CD14-positive monocyte (primary cell): ENCODE measurements around the gene PTGES2. TPM values are rescaled to one million over a fixed set of nuclear protein-coding genes. Genes with fewer than 3 reads are reported as not detected.

Experiments used
- DNase-seq, 3 donors: peaks; one replicate each; pipeline ENCODE4 v3.0.0-alpha.2; 2011 to 2022
- H2AFZ ChIP-seq: 2 replicates; pipeline ENCODE4 v1.6.0; 2012; ENCODE audit warnings: mild to moderate bottlenecking, low read depth, low read length, inconsistent platforms; ENCODE audit not compliant: insufficient read depth, poor library complexity, severe bottlenecking
- H3K27ac ChIP-seq, 2 donors: 1 replicate in 1 of 2; 2 replicates in 1 of 2; pipeline ENCODE4 v1.5.1; 2012 to 2013; ENCODE audit warnings: low read length in 2 of 2, control low read depth in 1 of 2, inconsistent platforms in 1 of 2, low read depth in 1 of 2, mild to moderate bottlenecking in 1 of 2
- H3K27me3 ChIP-seq, 2 donors: one replicate each; pipeline versions ENCODE4 v1.6.0 to v1.6.1; 2011 to 2013; ENCODE audit warnings: low read length in 2 of 2; ENCODE audit not compliant: control insufficient read depth in 2 of 2, insufficient read depth in 2 of 2
- H3K36me3 ChIP-seq, 2 donors: replicated peaks in 1 of 2; 1 replicate in 1 of 2; 2 replicates in 1 of 2; pipeline versions ENCODE4 v1.5.1 to v1.6.1; 2012 to 2013; ENCODE audit warnings: low read length in 2 of 2, control low read depth in 1 of 2, inconsistent platforms in 1 of 2, mild to moderate bottlenecking in 1 of 2; ENCODE audit not compliant: insufficient read depth in 2 of 2, control insufficient read depth in 1 of 2
- H3K4me1 ChIP-seq, 2 donors: 1 replicate in 1 of 2; 2 replicates in 1 of 2; pipeline versions ENCODE4 v1.5.1 to v1.6.1; 2012 to 2013; ENCODE audit warnings: low read length in 2 of 2, control low read depth in 1 of 2, inconsistent platforms in 1 of 2, mild to moderate bottlenecking in 1 of 2, moderate library complexity in 1 of 2; ENCODE audit not compliant: insufficient read depth in 2 of 2, control insufficient read depth in 1 of 2
- H3K4me2 ChIP-seq: replicated peaks from 2 replicates; pipeline ENCODE3; 2012; ENCODE audit warnings: low read length, moderate library complexity, mild to moderate bottlenecking; ENCODE audit not compliant: poor library complexity, severe bottlenecking; ENCODE audit errors: extremely low read depth
- H3K4me3 ChIP-seq, 3 experiments: fragments of 200-600 bp in 1 of 3; sonication (generic) in 1 of 3; replicated peaks in 1 of 3; 1 replicate in 2 of 3; 2 replicates in 1 of 3; pipeline ENCODE4 v1.5.1; 2011 to 2013; ENCODE audit warnings: low read length in 3 of 3, mild to moderate bottlenecking in 3 of 3, control low read depth in 2 of 3, low read depth in 2 of 3, inconsistent platforms in 1 of 3, moderate library complexity in 1 of 3
- H3K79me2 ChIP-seq: 2 replicates; pipeline ENCODE4 v1.6.0; 2012; ENCODE audit warnings: mild to moderate bottlenecking, control low read depth, inconsistent platforms, low read length, moderate library complexity; ENCODE audit not compliant: insufficient read depth
- H3K9ac ChIP-seq: 2 replicates; pipeline ENCODE4 v1.6.0; 2017; ENCODE audit warnings: low read length, mild to moderate bottlenecking; ENCODE audit not compliant: insufficient read depth, poor library complexity, severe bottlenecking
- H3K9me3 ChIP-seq, 2 donors: replicated peaks in 1 of 2; 1 replicate in 1 of 2; 2 replicates in 1 of 2; pipeline versions ENCODE4 v1.5.1 to v1.6.1; 2012 to 2013; ENCODE audit warnings: low read length in 2 of 2, control low read depth in 1 of 2; ENCODE audit not compliant: control insufficient read depth in 1 of 2, insufficient read depth in 1 of 2
- H4K20me1 ChIP-seq: 2 replicates; pipeline ENCODE4 v1.6.0; 2012; ENCODE audit warnings: mild to moderate bottlenecking, low read length, control low read depth, moderate library complexity; ENCODE audit not compliant: insufficient read depth
- H3K27ac Mint-ChIP-seq, 7 donors: one replicate each; pipeline ENCODE4 v1.8.0; 2020; ENCODE audit warnings: mild to moderate bottlenecking in 7 of 7, mixed read lengths in 7 of 7, moderate library complexity in 6 of 7, inconsistent platforms in 2 of 7
- H3K27me3 Mint-ChIP-seq, 3 donors: one replicate each; pipeline ENCODE4 v1.8.0; 2021 to 2022; ENCODE audit warnings: low read depth in 3 of 3, mild to moderate bottlenecking in 3 of 3, mixed read lengths in 3 of 3, moderate library complexity in 3 of 3, inconsistent platforms in 1 of 3
- H3K36me3 Mint-ChIP-seq, 2 donors: one replicate each; pipeline ENCODE4 v1.8.0; 2020; ENCODE audit warnings: mixed read lengths in 2 of 2, inconsistent platforms in 1 of 2, mild to moderate bottlenecking in 1 of 2
- H3K4me1 Mint-ChIP-seq: one replicate; pipeline ENCODE4 v1.8.0; 2020; ENCODE audit warnings: mild to moderate bottlenecking, mixed read lengths
- H3K4me3 Mint-ChIP-seq, 2 donors: one replicate each; pipeline ENCODE4 v1.8.0; 2020; ENCODE audit warnings: mild to moderate bottlenecking in 2 of 2, mixed read lengths in 2 of 2, moderate library complexity in 1 of 2
- H3K9me3 Mint-ChIP-seq, 7 donors: one replicate each; pipeline ENCODE4 v1.8.0; 2020 to 2022; ENCODE audit warnings: mixed read lengths in 7 of 7, mild to moderate bottlenecking in 6 of 7, moderate library complexity in 6 of 7, inconsistent platforms in 2 of 7
- CTCF ChIP-seq: fragments of 200-600 bp; IDR thresholded peaks from one replicate; pipeline ENCODE4 v1.8.0; 2022; ENCODE audit warnings: antibody characterized with exemption, mild to moderate bottlenecking
- WGBS: methylation state at CpG from one replicate; pipeline ENCODE4 v1.1.5; 2013; ENCODE audit warnings: missing lambda C conversion rate; ENCODE audit not compliant: insufficient coverage; 5-methylcytosine and 5-hydroxymethylcytosine counted together
- intact Hi-C, 2 donors: fragments of 100-400 bp; cut with micrococcal nuclease; formaldehyde crosslinking; loops; one replicate each; pipeline versions ENCODE4 v1.15.0 to v1.15.1; 2023
- polyA plus RNA-seq, 3 donors: library from polyadenylated mRNA; depleted of rRNA in 1 of 3; unstranded in 2 of 3; stranded (reverse) in 1 of 3; fragments of 300-500 nt in 2 of 3; fragments of >200 nt in 1 of 3; fragmentation: Illumina TruSeq in 2 of 3; gene quantifications; 1 replicate in 2 of 3; 2 replicates in 1 of 3; pipeline ENCODE4 v1.2.3, GENCODE V29; 2012 to 2021

Gene PTGES2
- polyA plus RNA-seq, 3 donors: 42.0 to 71.5 (median 49.4) TPM

GRCh38 chr9:128163523-128164306 is 36.2 kb upstream of the PTGES2 start:
- Mint-ChIP-seq H3K4me3 (no peak overlapping the region), H3K4me1 (peaks cover 15% of the 10 kb centered on the region), H3K36me3 (peaks cover 42 to 59% of the 10 kb centered on the region in 2 donors), H3K9me3 (no peaks in the 10 kb centered on the region), H3K27me3 (peaks cover 0 to 5% (median 0%) of the 10 kb centered on the region in 3 donors), H3K27ac (peak overlapping the region in 3 of 7 donors; percentile 57 to 60 (median 60))
- H3K27ac ChIP-seq: no peak overlapping the region
- 96% methylated on average over 8 of the region's 10 CpGs for WGBS
- no peak overlapping the region for H3K4me2 ChIP-seq
- intact Hi-C loops: no loop called here
- peaks cover 16 to 20% of the 10 kb centered on the region in 2 donors for H3K4me1 ChIP-seq
- no peak for TF ChIP-seq CTCF
- H3K27me3 ChIP-seq: no peaks in the 10 kb centered on the region
- no peak overlapping the region for H2AFZ ChIP-seq
- H3K9me3 ChIP-seq: no peaks in the 10 kb centered on the region
- no peak overlapping the region for H3K4me3 ChIP-seq
- H3K36me3 ChIP-seq: peaks cover 44 to 54% of the 10 kb centered on the region in 2 donors
- no peak for DNase-seq
- H3K79me2 ChIP-seq: peaks cover 8% of the 10 kb centered on the region
- no peak overlapping the region for H3K9ac ChIP-seq
- no peaks in the 10 kb centered on the region for H4K20me1 ChIP-seq

- H3K4me1 ChIP-seq: peaks cover 16 to 20% of the 10 kb centered on the region in 2 donors
- peaks cover 39 to 53% of the 10 kb centered on the region in 2 donors for H3K36me3 Mint-ChIP-seq
- H3K27me3 ChIP-seq: no peaks in the 10 kb centered on the region
- no peak overlapping the region for H3K4me3 ChIP-seq
- WGBS: 92% methylated on average over 4 of the region's 6 CpGs
- H3K27ac Mint-ChIP-seq: no peak overlapping the region
- H3K27ac ChIP-seq: no peak overlapping the region
- peaks cover 8% of the 10 kb centered on the region for H3K79me2 ChIP-seq
- H3K36me3 ChIP-seq: peaks cover 40 to 47% of the 10 kb centered on the region in 2 donors
- no peak for TF ChIP-seq CTCF
- no peak overlapping the region for H2AFZ ChIP-seq
- peaks cover 15% of the 10 kb centered on the region for H3K4me1 Mint-ChIP-seq
- intact Hi-C loops: no loop called here
- H4K20me1 ChIP-seq: no peaks in the 10 kb centered on the region
- no peak for DNase-seq
- peaks cover 0 to 5% (median 0%) of the 10 kb centered on the region in 3 donors for H3K27me3 Mint-ChIP-seq
- H3K4me2 ChIP-seq: no peak overlapping the region
- H3K9ac ChIP-seq: no peak overlapping the region
- H3K4me3 Mint-ChIP-seq: no peak overlapping the region
- H3K9me3 Mint-ChIP-seq: no peaks in the 10 kb centered on the region
- no peaks in the 10 kb centered on the region for H3K9me3 ChIP-seq
These were observed 35.5 kb upstream of the PTGES2 start for GRCh38 chr9:128163027-128163515.
